Measurements from ENCODE around the gene KARS1. TPM values are rescaled to one million over a fixed set of nuclear protein-coding genes. Genes with fewer than 3 reads are reported as not detected.

The KARS1 gene
- total RNA-seq, 2 experiments from 2014 or later, result 273 to 277 TPM

DNA sequence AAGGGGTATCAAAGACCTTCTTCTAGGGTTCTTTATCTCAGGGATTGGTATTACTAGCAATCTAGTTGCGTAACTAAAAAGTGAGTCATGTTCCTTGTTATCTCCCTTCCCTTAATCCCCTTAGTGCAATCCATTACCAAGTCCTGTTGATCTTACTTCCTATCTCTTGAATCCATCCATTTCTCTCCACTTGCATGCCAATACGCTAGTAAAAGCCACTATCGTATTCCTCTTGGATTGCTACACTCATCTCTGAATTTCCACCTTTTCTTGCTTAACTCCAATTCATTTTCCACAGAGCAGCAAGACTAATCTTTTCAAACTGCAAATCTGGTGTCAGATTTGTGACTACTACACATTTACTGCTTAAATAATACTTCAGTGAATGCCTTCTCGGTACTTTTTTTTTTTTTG lies 22.5 kb downstream of the KARS1 start:
- no peaks in the 10 kb centered on the region for H3K27me3 Mint-ChIP-seq

DNA sequence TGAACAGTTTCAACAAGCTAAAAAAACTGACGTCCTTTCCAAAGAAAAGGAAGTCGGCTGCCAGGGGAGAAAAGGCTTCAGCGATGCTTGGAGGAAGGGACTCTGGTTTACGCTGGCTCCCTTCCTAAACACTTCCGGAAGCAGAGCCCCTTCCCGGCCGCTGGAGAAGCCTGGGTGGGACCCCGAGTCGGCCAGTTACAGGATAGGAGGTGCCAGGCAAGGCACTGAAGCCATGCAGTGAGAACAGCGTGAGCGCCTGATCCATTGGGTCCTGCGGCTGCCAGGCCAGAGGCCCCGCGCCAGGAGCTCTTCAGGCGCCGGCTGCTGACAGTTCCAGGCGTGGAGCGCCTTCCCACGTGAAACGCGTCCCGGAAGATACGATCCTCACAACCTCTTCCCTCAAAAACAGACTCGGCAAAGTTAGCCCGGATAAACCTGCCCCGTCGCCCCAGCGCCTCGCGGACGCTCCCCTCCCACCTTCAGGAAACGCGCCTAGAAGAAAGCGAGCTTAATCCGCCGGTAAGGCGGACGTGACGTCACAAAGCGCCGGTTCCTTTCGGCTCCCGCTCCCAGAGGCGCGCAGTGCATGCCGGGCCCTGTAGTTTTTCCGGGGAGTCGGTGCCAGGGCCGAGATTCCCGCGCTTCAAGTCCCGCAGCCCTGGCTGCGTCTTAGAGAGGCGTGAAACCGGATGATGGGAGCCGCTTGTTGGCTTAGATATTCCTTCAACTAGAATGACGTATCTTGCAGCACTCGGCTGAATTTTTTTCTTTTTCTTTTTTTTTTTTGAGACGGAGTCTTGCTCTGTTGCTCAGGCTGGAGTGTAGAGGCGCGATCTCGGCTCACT lies 24.5 kb downstream of the KARS1 start, which contains the start of gene ADAT1:
ADAT1 (minus strand) TSS at position 521 of the 845 bp plus-strand sequence. CDS start 2,482 bp downstream, outside the sequence.
- peak; percentile 99 for DNase-seq
- ChIA-PET CTCF (interaction anchor here (0.5 to 5.1 kb wide), 10 partner anchors 7 to 189 kb away, joined by 3 to 35 read pairs (median 4); partner anchors contain the start of genes GABARAPL2, KARS1, TERF2IP and TMEM170A), POLR2A (interaction anchor here (0.8 to 3.7 kb wide), 8 partner anchors 15 to 189 kb away, joined by 4 to 83 read pairs (median 6); partner anchors contain the start of genes GABARAPL2, KARS1 and TERF2IP)
- peaks cover 54% of the 10 kb centered on the region for H3K36me3 Mint-ChIP-seq
- H3K4me3 Mint-ChIP-seq, result peak within 1 kb of the TSS; percentile 96
- H3K27me3 Mint-ChIP-seq, result no peaks in the 10 kb centered on the region
- no peaks in the 10 kb centered on the region for H3K9me3 Mint-ChIP-seq
- H3K4me1 Mint-ChIP-seq (ENCODE audit: low read depth), result peaks cover 52% of the 10 kb centered on the region
- intact Hi-C loops (cut with micrococcal nuclease), result loop anchor here (1.0 kb wide), 8 partner anchors 11 to 190 kb away; partner anchors contain the start of genes CFDP1, GABARAPL2, KARS1 and TERF2IP
- H3K27ac Mint-ChIP-seq, result peak within 1 kb of the TSS; percentile 97

More for the DNA sequence above, 22.5 kb downstream of the KARS1 start:
- Mint-ChIP-seq H3K4me1 (ENCODE audit: low read depth) (peaks cover 58% of the 10 kb centered on the region), H3K36me3 (peaks cover 57% of the 10 kb centered on the region), H3K9me3 (no peaks in the 10 kb centered on the region), H3K27ac (peak overlapping the region; percentile 25), H3K4me3 (no peak overlapping the region)
- no peak for DNase-seq
- ChIA-PET POLR2A (no interaction called here), CTCF (no interaction called here)
- intact Hi-C loops (cut with micrococcal nuclease), result no loop called here

DNA sequence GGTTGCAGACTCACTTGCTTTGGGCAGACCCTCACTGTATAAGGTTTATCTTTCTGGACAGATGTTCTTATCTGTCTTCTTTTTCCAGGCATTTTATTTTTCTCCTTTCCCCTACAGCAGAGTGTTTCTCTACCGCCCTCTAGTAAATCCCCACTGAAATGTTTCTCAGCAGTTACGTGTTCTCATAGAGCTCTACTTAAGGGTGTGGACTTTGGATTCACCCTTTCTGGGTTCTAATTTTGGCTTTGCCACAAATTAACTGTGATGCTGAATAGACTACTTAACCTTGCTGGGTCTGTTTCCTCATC lies 26.3 kb downstream of the KARS1 start:
- Mint-ChIP-seq H3K9me3 (no peaks in the 10 kb centered on the region), H3K27ac (peak overlapping the region; percentile 78), H3K4me1 (ENCODE audit: low read depth) (peaks cover 50% of the 10 kb centered on the region), H3K27me3 (no peaks in the 10 kb centered on the region), H3K4me3 (peak overlapping the region; percentile 96), H3K36me3 (peaks cover 43% of the 10 kb centered on the region)
- DNase-seq, result no peak
- ChIA-PET POLR2A (interaction anchor here (1.1 to 3.7 kb wide), 5 partner anchors 8 to 187 kb away, joined by 3 to 83 read pairs (median 4); partner anchors contain the start of genes CFDP1, GABARAPL2, KARS1 and TERF2IP), CTCF (interaction anchor here (0.7 to 5.1 kb wide), 13 partner anchors 9 to 422 kb away, joined by 3 to 35 read pairs (median 5); partner anchors contain the start of genes GABARAPL2, KARS1, TERF2IP and TMEM231)
- intact Hi-C loops (cut with micrococcal nuclease), result loop anchor here (2.0 kb wide), 1 partner anchor 610 kb away; no protein-coding TSS in a partner anchor

DNA sequence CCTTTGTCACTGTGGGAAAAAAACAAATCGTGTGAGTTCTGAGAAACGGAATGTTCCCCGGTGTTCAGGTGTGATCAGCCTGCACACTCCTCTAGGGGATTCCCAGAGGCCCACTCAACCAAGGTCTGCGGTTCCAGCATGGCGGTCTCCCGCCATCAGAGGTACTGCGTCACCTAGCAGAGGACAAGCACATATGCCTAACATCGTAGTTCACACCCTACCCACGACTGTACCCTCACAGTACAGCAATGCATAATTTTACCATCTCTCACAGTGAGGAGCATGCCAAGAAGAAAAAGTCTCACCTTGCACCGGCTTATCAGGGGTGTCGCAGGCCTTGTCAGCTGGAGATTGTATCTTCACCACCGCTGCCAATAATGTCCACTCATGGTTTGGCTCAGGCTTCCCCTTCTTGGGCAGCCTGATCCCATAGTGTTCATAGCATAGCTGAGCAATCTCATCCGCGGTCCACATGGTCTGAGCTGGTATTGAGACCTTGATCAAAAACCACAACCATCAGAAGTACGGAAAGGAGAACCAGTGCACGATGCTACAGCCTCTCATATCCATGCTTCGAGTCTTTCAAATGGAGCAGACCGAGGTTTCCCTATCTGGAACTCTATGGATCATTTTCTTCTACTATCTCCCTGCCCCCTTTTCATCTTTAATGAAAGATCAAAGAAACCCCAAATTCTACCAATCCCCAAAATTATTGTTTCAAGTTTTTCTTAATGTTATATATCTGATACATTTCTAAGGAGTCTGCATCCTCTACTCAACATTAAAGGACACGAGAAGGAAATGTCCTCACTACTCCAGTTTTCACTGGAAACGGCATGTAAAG lies 26.9 kb downstream of the KARS1 start:
- intact Hi-C loops (cut with micrococcal nuclease), result loop anchor here (2.0 kb wide), 1 partner anchor 610 kb away; no protein-coding TSS in a partner anchor
- peaks cover 42% of the 10 kb centered on the region for H3K36me3 Mint-ChIP-seq
- ChIA-PET POLR2A (interaction anchor here (1.2 to 3.7 kb wide), 3 partner anchors 29 to 187 kb away, joined by 4 to 83 read pairs (median 17); partner anchors contain the start of genes CFDP1, GABARAPL2, KARS1 and TERF2IP), CTCF (interaction anchor here (0.5 to 5.1 kb wide), 9 partner anchors 9 to 421 kb away, joined by 3 to 35 read pairs (median 5); partner anchors contain the start of genes KARS1, TERF2IP and TMEM231)
- H3K27ac Mint-ChIP-seq, result peak overlapping the region; percentile 78
- peaks cover 56% of the 10 kb centered on the region for H3K4me1 Mint-ChIP-seq (ENCODE audit: low read depth)
- DNase-seq, result peak; percentile 72
- H3K4me3 Mint-ChIP-seq, result peak overlapping the region; percentile 96
- H3K9me3 Mint-ChIP-seq, result no peaks in the 10 kb centered on the region
- H3K27me3 Mint-ChIP-seq, result no peaks in the 10 kb centered on the region

DNA sequence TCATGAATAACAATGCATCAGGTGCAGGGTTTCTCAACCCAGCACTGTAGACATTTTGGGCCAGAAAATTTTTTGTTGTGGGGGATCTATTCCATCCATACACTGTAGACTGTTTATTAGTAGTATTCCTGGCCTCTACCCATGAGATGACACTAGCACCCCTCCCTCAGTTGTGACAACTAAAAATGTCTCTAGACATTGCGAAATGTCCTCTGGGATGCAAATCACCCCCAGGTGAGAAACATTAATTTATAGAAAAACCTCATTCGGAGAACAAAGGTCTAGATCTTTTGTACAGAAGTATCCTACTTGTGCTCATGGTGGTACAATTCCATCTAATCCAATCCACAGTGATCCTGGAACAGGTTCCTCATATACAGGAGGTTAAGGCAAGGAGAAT lies 28.7 kb downstream of the KARS1 start:
- intact Hi-C loops (cut with micrococcal nuclease), result loop anchor here (5.0 to 10.0 kb wide), 2 partner anchors 314 to 916 kb away; partner anchors contain the start of gene MLKL
- Mint-ChIP-seq H3K36me3 (peaks cover 49% of the 10 kb centered on the region), H3K9me3 (no peaks in the 10 kb centered on the region), H3K27me3 (no peaks in the 10 kb centered on the region), H3K4me3 (no peak overlapping the region), H3K4me1 (ENCODE audit: low read depth) (peaks cover 60% of the 10 kb centered on the region), H3K27ac (no peak overlapping the region)
- no peak for DNase-seq
- CTCF ChIA-PET, result interaction anchor here (0.9 to 2.1 kb wide), 2 partner anchors 63 to 154 kb away, joined by 3 to 5 read pairs; partner anchors contain the start of gene TMEM231
- POLR2A ChIA-PET, result interaction anchor here (2.0 kb wide), 1 partner anchor 29 kb away, joined by 8 read pairs; the partner anchor contains the start of genes KARS1 and TERF2IP

DNA sequence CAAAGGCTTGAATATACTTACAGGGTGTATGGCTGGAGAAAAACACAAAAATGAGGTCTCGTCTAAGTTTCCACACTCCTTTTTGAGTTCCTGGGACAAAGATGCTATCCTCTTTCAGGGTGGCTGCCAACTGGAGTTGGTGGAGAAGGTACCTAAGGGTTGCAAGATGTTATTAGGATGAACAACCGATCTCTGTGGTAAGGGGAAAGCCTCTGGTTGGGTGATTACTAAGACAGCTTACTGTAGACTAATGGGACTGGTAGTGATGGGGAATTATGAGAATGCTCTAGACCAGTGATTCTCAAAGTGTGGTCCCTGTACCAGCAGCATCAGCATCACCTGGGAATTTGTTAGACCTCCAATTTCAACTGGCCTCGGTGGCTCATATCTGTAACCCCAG lies 30.3 kb downstream of the KARS1 start:
- H3K27ac Mint-ChIP-seq, result peak overlapping the region; percentile 81
- CTCF ChIA-PET, result interaction anchor here (0.7 to 2.0 kb wide), 2 partner anchors 52 to 145 kb away, joined by 3 to 5 read pairs; no protein-coding TSS in a partner anchor
- POLR2A ChIA-PET, result interaction anchor here (2.0 kb wide), 1 partner anchor 31 kb away, joined by 8 read pairs; the partner anchor contains the start of genes KARS1 and TERF2IP

DNA sequence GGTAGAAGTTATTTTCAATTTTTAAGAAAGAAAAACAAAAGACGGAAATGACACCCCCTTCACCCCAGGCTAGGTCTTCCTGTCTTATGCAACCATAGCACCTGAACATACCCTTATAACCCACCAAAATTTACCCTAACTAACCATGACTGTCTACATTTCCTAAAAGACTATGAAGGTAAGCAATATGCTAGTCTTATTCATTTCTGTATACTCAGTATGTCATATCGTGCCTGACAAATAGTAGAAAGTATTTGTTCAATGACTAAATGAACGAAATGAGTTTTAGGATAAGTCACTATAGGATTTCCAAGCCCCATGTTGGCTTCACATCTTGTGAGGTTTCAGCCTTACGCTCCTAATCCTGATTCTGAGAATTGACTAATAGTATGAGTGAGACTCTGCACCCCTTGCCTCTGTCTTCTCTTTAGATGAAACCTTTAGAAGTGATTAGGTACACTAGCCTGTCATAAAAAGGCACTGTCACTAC lies 30.9 kb downstream of the KARS1 start:
- POLR2A ChIA-PET, result interaction anchor here (0.9 to 2.0 kb wide), 4 partner anchors 12 to 66 kb away, joined by 3 to 8 read pairs (median 4); partner anchors contain the start of genes KARS1 and TERF2IP

More for the DNA sequence above, 30.3 kb downstream of the KARS1 start:
- Mint-ChIP-seq H3K36me3 (peaks cover 62% of the 10 kb centered on the region), H3K4me3 (no peak overlapping the region), H3K4me1 (ENCODE audit: low read depth) (peaks cover 56% of the 10 kb centered on the region), H3K27me3 (no peaks in the 10 kb centered on the region), H3K9me3 (no peaks in the 10 kb centered on the region)
- DNase-seq, result no peak
- intact Hi-C loops (cut with micrococcal nuclease), result loop anchor here (2.0 to 10.0 kb wide), 3 partner anchors 312 to 1692 kb away; partner anchors contain the start of gene MLKL

DNA sequence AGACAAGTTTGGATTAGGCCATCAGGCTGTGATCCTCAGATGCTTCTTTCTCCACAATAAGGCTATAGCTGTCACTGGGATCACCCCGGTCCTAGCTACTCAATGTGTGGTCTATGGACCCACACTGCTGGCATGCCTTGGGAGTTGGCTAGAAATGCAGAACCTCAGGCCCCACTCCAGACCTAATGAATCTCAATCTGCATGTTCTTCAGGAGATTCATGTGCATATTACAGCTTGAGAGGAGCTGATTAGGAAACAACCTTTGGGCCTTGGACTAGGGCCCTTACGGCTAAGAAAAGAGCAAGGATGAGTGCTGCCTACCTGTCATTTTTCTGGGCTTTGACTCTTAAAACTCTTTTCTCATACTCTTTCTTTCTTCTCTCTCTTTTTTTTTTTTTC lies 31.8 kb downstream of the KARS1 start:
- intact Hi-C loops (cut with micrococcal nuclease), result loop anchor here (1.0 to 10.0 kb wide), 8 partner anchors 21 to 1693 kb away; partner anchors contain the start of genes MLKL and TMEM170A
- ChIA-PET CTCF (interaction anchor here (1.2 to 2.0 kb wide), 3 partner anchors 64 to 151 kb away, joined by 3 to 5 read pairs (median 4); partner anchors contain the start of gene TMEM170A), POLR2A (interaction anchor here (0.9 to 1.2 kb wide), 3 partner anchors 12 to 65 kb away, joined by 3 to 5 read pairs (median 4); partner anchors contain the start of genes KARS1 and TERF2IP)
- H3K27me3 Mint-ChIP-seq, result no peaks in the 10 kb centered on the region
- H3K27ac Mint-ChIP-seq, result no peak overlapping the region
- peaks cover 64% of the 10 kb centered on the region for H3K36me3 Mint-ChIP-seq
- H3K4me1 Mint-ChIP-seq (ENCODE audit: low read depth), result peaks cover 41% of the 10 kb centered on the region
- no peak overlapping the region for H3K4me3 Mint-ChIP-seq
- H3K9me3 Mint-ChIP-seq, result no peaks in the 10 kb centered on the region
- DNase-seq, result no peak

More for the DNA sequence above, 30.9 kb downstream of the KARS1 start:
- CTCF ChIA-PET, result interaction anchor here (0.7 to 2.0 kb wide), 3 partner anchors 51 to 144 kb away, joined by 3 to 5 read pairs (median 3); no protein-coding TSS in a partner anchor
- Mint-ChIP-seq H3K4me3 (no peak overlapping the region), H3K4me1 (ENCODE audit: low read depth) (peaks cover 51% of the 10 kb centered on the region), H3K27me3 (no peaks in the 10 kb centered on the region), H3K27ac (peak overlapping the region; percentile 81), H3K9me3 (no peaks in the 10 kb centered on the region), H3K36me3 (peaks cover 64% of the 10 kb centered on the region)
- intact Hi-C loops (cut with micrococcal nuclease), result loop anchor here (1.0 to 10.0 kb wide), 8 partner anchors 22 to 1692 kb away; partner anchors contain the start of genes MLKL and TMEM170A
- DNase-seq, result peak; percentile 47

DNA sequence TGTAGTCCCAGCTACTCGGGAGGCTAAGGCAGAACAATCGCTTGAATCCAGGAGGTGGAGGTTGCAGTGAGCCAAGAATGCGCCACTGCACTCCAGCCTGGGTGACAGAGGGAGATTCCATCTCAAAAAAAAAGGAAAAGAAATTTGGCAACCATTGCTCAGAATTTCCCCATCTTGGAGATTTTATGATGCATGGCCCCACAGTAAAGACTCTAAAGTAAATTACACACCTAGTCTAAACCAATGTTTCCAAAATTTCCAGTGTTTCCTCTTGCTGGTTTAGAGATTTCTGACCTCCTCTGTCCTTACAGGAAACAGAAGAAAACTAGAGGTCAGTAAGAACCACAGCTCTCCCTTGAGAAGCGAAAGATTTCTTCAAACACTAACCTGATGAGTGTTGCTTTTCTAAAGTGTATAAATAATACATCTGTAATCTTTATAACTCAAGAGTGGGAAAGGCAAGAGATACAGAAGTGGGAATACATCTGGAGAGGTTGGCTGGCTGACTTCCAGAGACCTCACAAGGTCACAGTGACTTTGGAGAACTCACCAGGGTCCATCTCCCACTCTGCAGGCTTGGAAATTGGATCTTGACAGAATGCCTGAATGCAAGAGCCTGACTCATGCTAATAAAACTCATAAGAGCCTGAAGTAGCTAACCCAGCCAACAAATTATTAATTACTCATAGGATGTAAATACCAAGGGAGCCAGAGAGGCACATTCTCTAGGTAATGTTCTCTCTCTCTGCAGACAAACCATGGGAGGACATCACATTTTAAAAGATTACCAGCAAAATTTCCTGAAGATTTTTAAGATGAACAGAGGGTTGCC lies 33.2 kb downstream of the KARS1 start:
- Mint-ChIP-seq H3K27ac (no peak overlapping the region), H3K4me3 (no peak overlapping the region)

DNA sequence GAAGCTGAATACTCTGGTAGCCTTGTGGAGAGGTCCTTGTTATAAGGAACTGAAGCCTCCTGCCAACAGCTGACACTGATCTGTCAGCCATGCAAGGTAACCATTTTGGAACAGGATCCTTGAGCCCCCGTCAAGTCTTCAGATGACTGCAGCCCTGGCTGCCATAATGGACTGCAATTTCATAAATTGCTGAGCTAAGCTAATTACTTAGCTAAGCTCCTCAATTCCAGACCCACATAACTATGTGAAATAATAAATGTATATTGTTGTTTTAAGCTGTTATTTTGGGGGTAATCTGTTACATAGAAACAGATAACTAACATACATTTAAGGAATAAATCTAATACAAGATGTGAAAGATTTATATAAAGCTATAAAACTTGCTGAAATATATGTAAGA lies 41.0 kb downstream of the KARS1 start:
- intact Hi-C loops (cut with micrococcal nuclease), result no loop called here
- Mint-ChIP-seq H3K4me1 (ENCODE audit: low read depth) (peaks cover 3% of the 10 kb centered on the region), H3K4me3 (no peak overlapping the region), H3K36me3 (peaks cover 52% of the 10 kb centered on the region), H3K9me3 (peaks cover 12% of the 10 kb centered on the region), H3K27me3 (no peaks in the 10 kb centered on the region), H3K27ac (no peak overlapping the region)
- POLR2A ChIA-PET, result no interaction called here
- CTCF ChIA-PET, result no interaction called here
- DNase-seq, result no peak

More for the DNA sequence above, 33.2 kb downstream of the KARS1 start:
- intact Hi-C loops (cut with micrococcal nuclease), result loop anchor here (10.0 kb wide), 1 partner anchor 309 kb away; no protein-coding TSS in a partner anchor
- H3K36me3 Mint-ChIP-seq, result peaks cover 59% of the 10 kb centered on the region
- H3K4me1 Mint-ChIP-seq (ENCODE audit: low read depth), result peaks cover 33% of the 10 kb centered on the region
- no peak for DNase-seq
- CTCF ChIA-PET, result interaction anchor here (0.6 to 0.8 kb wide), 3 partner anchors 53 to 212 kb away, joined by 3 read pairs; no protein-coding TSS in a partner anchor
- POLR2A ChIA-PET, result no interaction called here
- H3K9me3 Mint-ChIP-seq, result no peaks in the 10 kb centered on the region
- H3K27me3 Mint-ChIP-seq, result no peaks in the 10 kb centered on the region
